Liver (tissue), 9 donors: ENCODE data around the gene BEGAIN. TPM values are rescaled to one million over a fixed set of nuclear protein-coding genes. Genes with fewer than 3 reads are reported as not detected.

Experiments used
- DNase-seq: peaks from one replicate; pipeline ENCODE4 v3.0.0-alpha.2; 2017; ENCODE audit warnings: low spot score
- H3K27ac ChIP-seq, 2 donors: one replicate each; pipeline ENCODE4 v1.7.0; 2013; ENCODE audit warnings: inconsistent platforms in 2 of 2, low read length in 2 of 2, control low read depth in 1 of 2, low read depth in 1 of 2, mild to moderate bottlenecking in 1 of 2
- H3K27me3 ChIP-seq, 4 donors: one replicate each; pipeline versions ENCODE4 v1.6.1 to v1.7.0; 2013; ENCODE audit warnings: low read length in 3 of 4, inconsistent platforms in 1 of 4, mild to moderate bottlenecking in 1 of 4, moderate library complexity in 1 of 4; ENCODE audit not compliant: control insufficient read depth in 4 of 4, insufficient read depth in 4 of 4
- H3K36me3 ChIP-seq, 4 donors: one replicate each; pipeline versions ENCODE4 v1.6.1 to v1.7.0; 2013; ENCODE audit warnings: low read length in 3 of 4, mild to moderate bottlenecking in 3 of 4, low read depth in 1 of 4, moderate library complexity in 1 of 4; ENCODE audit not compliant: control insufficient read depth in 4 of 4, insufficient read depth in 3 of 4
- H3K4me1 ChIP-seq, 4 donors: one replicate each; pipeline versions ENCODE4 v1.6.1 to v1.7.0; 2013; ENCODE audit warnings: low read length in 3 of 4, mild to moderate bottlenecking in 3 of 4, moderate library complexity in 1 of 4; ENCODE audit not compliant: control insufficient read depth in 4 of 4, insufficient read depth in 4 of 4
- H3K4me3 ChIP-seq, 3 donors: one replicate each; pipeline versions ENCODE4 v1.6.1 to v1.7.0; 2013; ENCODE audit warnings: low read length in 3 of 3, control low read depth in 1 of 3, low read depth in 1 of 3, mild to moderate bottlenecking in 1 of 3
- H3K9ac ChIP-seq, 2 donors: one replicate each; pipeline ENCODE4 v1.7.0; 2013; ENCODE audit warnings: low read length in 2 of 2, mild to moderate bottlenecking in 2 of 2, moderate library complexity in 2 of 2, control low read depth in 1 of 2, low read depth in 1 of 2
- H3K9me3 ChIP-seq, 4 donors: one replicate each; pipeline versions ENCODE4 v1.6.1 to v1.7.0; 2013; ENCODE audit warnings: low read length in 3 of 4; ENCODE audit not compliant: control insufficient read depth in 4 of 4
- EGR1 ChIP-seq, 2 donors: IDR thresholded peaks; 2 replicates each; pipeline ENCODE4 v1.6.1; 2016 to 2018; ENCODE audit warnings: antibody characterized with exemption in 2 of 2, low read depth in 2 of 2
- FOXA1 ChIP-seq: IDR thresholded peaks from 2 replicates; pipeline ENCODE4 v1.6.1; 2016; ENCODE audit warnings: antibody characterized with exemption
- FOXA2 ChIP-seq: IDR thresholded peaks from 2 replicates; pipeline ENCODE4 v1.6.1; 2016; ENCODE audit warnings: antibody characterized with exemption
- GABPA ChIP-seq, 2 donors: IDR thresholded peaks in 1 of 2; conservative IDR thresholded peaks in 1 of 2; 2 replicates each; pipeline ENCODE4 v1.6.1; 2016; ENCODE audit warnings: antibody characterized with exemption in 2 of 2, mild to moderate bottlenecking in 1 of 2, moderate library complexity in 1 of 2
- HNF4A ChIP-seq, 2 donors: conservative IDR thresholded peaks; 2 replicates each; pipeline ENCODE4 v1.6.1; 2016; ENCODE audit warnings: antibody characterized with exemption in 2 of 2, mild to moderate bottlenecking in 2 of 2
- HNF4G ChIP-seq: IDR thresholded peaks from 2 replicates; pipeline ENCODE4 v1.6.1; 2016; ENCODE audit warnings: antibody characterized with exemption
- JUND ChIP-seq, 2 donors: IDR thresholded peaks; 2 replicates each; pipeline ENCODE4 v1.6.1; 2016; ENCODE audit warnings: antibody characterized with exemption in 2 of 2
- NR2F2 ChIP-seq: IDR thresholded peaks from 2 replicates; pipeline ENCODE4 v1.6.1; 2016; ENCODE audit warnings: antibody characterized with exemption
- RAD21 ChIP-seq, 2 donors: IDR thresholded peaks; 2 replicates each; pipeline ENCODE4 v1.6.1; 2016; ENCODE audit warnings: antibody characterized with exemption in 2 of 2, mild to moderate bottlenecking in 2 of 2
- RXRA ChIP-seq, 2 donors: IDR thresholded peaks; 2 replicates each; pipeline ENCODE4 v1.6.1; 2017 to 2018; ENCODE audit warnings: antibody characterized with exemption in 2 of 2, mild to moderate bottlenecking in 1 of 2
- YY1 ChIP-seq: IDR thresholded peaks from 2 replicates; pipeline ENCODE4 v1.6.1; 2016; ENCODE audit warnings: antibody characterized with exemption, mild to moderate bottlenecking
- WGBS: extraction: QIAGEN DNeasy Blood & Tissue Kit; methylation state at CpG from one replicate; pipeline ENCODE4 v1.1.7; 2013; 5-methylcytosine and 5-hydroxymethylcytosine counted together
- polyA plus RNA-seq, 2 donors: library from polyadenylated mRNA; stranded (reverse) in 1 of 2; unstranded in 1 of 2; fragments of 200-250 nt in 1 of 2; fragments of >200 nt in 1 of 2; fragmentation: Nextera tagmentation in 1 of 2; extraction: Ambion mirVana in 1 of 2; gene quantifications; one replicate each; pipeline versions ENCODE4 v1.2.1 to v1.2.3, GENCODE V29; 2013 to 2015
- total RNA-seq, 2 donors: library from RNA; depleted of rRNA; stranded (reverse); fragments of >200 nt; gene quantifications; one replicate each; pipeline ENCODE4 v1.2.3, GENCODE V29; 2014
- TF ChIP-seq, protein P1 (sequence below): IDR thresholded peaks from 2 replicates; pipeline ENCODE4 v1.6.1; 2016; ENCODE audit warnings: antibody characterized with exemption
- TF ChIP-seq, protein P2 (sequence below): IDR thresholded peaks from 2 replicates; pipeline ENCODE4 v1.6.1; 2016; ENCODE audit warnings: antibody characterized with exemption
- TF ChIP-seq, protein P3 (sequence below): IDR thresholded peaks from 2 replicates; pipeline ENCODE4 v1.6.1; 2016; ENCODE audit warnings: antibody characterized with exemption
- TF ChIP-seq, protein P4 (sequence below): fragments of 150-350 bp; IDR thresholded peaks from 2 replicates; pipeline ENCODE4 v1.5.1; 2017; ENCODE audit warnings: improper control_type of control experiment, low read depth, low read length; ENCODE audit not compliant: missing input control
- TF ChIP-seq, protein P5 (sequence below): IDR thresholded peaks from 2 replicates; pipeline ENCODE4 v1.6.1; 2016; ENCODE audit warnings: antibody characterized with exemption, mild to moderate bottlenecking
- donor health status: healthy.
- donor health status: healthy.
- donor health status: healthy.
- donor health status: healthy.
- donor health status: healthy.

BEGAIN gene
- total and polyA plus RNA-seq, 4 donors: 0.11 to 1.9 (median 0.29) TPM

DNA sequence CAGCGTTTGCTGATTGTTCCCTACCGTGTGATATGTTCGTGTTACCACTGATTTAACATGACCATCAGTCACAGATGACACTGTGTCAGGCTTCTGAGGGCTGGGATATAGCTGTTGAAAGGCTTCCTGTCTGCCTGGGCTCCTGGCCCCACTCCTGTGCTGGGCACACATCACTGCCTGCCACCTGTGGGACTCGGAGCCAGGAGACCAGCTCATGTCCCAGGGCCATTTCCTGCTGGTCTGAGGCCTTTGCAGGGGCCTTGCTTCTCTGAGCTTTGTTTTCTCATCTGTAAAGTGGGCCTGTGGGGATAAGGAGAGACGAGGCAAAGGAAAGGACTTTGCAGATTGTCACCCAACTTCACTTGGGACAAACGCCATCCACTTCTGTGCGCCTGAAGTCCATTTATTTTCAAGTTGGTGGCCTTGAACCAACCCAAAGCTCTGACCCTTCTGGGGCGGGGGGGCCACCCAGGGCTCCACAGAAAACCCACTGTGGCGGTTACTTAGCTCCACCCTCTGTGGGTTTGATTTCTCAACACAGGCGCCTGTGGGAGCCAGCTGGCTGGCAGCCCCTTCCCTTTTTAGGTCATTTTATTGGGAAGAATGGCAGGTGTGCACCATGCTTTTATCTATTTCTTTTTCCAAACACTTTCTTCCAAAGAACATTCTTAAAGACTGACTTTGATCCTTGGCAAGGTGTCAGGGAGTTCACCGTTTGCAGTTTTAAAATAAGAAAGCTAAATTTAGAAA, 54.1 kb downstream of the BEGAIN start:
- WGBS: 60% methylated on average over 11 of the region's 11 CpGs
- Histone ChIP-seq H3K4me1 (peaks cover 12 to 24% (median 21%) of the 10 kb centered on the region in 4 donors), H3K27ac (peak overlapping the region in 1 of 2 donors; percentile 59), H3K4me3 (no peak overlapping the region), H3K9ac (no peak overlapping the region), H3K9me3 (no peaks in the 10 kb centered on the region), H3K27me3 (no peaks in the 10 kb centered on the region), H3K36me3 (peaks cover 0 to 3% (median 0%) of the 10 kb centered on the region in 4 donors)
- TF ChIP-seq HNF4G (no peak), HNF4A (conservative IDR thresholded peaks at IDR 0.05) (peak in 1 of 2 donors; percentile 47)
- DNase-seq: no peak

DNA sequence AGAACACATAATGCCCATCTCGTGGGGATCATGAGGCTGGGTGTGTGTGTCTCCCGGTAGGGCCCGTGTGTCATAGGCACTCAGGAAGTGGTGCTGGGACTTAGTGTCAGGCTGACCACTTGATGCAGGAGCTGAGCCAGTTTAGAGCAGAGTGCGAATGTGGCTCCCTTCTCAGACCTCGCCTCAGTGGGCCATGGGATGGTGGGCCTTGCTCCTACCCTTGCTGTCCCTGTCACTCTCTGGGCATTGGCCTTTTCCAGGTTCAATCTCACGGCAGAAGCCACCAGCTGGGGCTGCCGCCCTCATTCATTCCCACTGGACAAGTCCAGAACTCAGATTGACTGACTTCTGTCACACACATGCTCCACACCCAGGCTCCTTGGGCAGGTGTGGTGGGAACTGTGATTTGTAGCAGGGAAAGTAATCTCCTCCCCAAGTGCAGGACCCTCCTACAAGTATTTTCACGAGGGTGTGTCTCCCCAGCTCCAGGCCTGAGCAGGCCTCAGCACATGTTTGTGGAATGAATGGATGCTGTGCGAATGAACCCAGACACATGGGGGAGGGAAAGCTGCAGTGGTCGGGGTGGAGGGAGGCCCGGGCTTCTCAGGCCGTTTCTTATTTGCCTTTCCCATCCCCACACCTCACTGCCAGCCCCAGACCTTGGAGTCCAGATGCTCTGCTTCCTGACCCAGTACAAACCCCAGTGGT, 54.9 kb downstream of the BEGAIN start:
- no peak for DNase-seq
- no peaks in the 10 kb centered on the region for H3K9me3 ChIP-seq
- no peak overlapping the region for H3K27ac ChIP-seq
- no peak overlapping the region for H3K4me3 ChIP-seq
- peaks cover 0 to 3% (median under 1%) of the 10 kb centered on the region in 4 donors for H3K36me3 ChIP-seq
- WGBS: 87% methylated on average over 12 of the region's 12 CpGs
- no peaks in the 10 kb centered on the region for H3K27me3 ChIP-seq
- H3K4me1 ChIP-seq: peaks cover 12 to 24% (median 21%) of the 10 kb centered on the region in 4 donors
- no peak overlapping the region for H3K9ac ChIP-seq
- TF ChIP-seq RAD21 (IDR thresholded peaks at IDR 0.05) (no peak), FOXA1 (no peak)

DNA sequence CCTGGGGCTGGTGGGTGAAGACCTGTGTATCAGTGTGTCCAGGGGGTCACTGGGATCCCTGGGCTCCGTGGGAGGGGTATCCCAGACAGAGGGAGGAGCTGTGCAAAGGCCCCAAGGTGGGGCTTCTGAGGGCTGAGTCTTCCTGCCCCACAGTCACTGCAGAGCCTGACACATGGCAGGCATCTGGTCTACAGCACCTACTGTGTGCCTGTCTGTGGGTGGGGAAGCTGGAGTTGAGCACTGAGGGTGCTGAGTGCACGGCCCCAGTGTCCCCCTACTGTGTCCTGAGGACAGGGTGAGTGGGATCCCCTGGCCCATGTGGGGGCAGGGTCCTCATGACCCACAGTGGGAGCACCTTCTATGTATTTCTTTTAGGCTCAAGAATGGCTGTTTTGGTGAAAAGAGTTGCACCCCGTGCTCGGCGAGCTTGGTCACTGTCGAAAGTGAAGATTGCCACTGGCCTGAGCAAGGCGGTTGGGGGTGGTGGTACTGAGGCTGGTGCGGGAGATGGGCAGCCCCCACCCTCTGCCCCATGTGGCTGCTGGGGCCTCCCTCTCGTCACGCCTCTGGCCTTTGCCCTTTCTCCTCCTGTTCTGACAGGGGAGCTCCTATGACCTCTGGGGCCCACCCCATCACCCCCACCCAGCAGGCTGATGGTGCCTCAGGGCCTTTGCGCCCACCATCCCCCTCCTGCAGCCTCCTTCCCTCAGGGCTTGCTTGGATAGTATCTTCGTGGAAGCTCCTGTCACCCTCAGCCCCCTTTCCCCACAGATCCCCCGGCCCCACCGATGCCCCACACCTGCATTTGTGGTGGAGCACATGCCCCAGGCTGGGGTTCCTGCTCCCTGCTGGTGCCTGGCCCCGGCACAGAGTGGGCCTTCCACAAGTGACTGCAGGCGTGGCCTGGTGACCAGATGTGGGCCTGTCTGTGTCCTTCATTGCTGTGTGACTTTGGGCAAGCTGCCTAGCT, 55.8 kb downstream of the BEGAIN start:
- Histone ChIP-seq H3K9ac (no peak overlapping the region), H3K9me3 (no peaks in the 10 kb centered on the region), H3K4me3 (no peak overlapping the region), H3K4me1 (peaks cover 12 to 24% (median 21%) of the 10 kb centered on the region in 4 donors), H3K36me3 (peaks cover 0 to 9% (median 5%) of the 10 kb centered on the region in 4 donors), H3K27ac (no peak overlapping the region), H3K27me3 (no peaks in the 10 kb centered on the region)
- WGBS: 96% methylated on average over 16 of the region's 16 CpGs
- no peak for DNase-seq
- TF ChIP-seq, protein P1, sequence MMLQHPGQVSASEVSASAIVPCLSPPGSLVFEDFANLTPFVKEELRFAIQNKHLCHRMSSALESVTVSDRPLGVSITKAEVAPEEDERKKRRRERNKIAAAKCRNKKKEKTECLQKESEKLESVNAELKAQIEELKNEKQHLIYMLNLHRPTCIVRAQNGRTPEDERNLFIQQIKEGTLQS: no peak
- TF ChIP-seq, protein P2, sequence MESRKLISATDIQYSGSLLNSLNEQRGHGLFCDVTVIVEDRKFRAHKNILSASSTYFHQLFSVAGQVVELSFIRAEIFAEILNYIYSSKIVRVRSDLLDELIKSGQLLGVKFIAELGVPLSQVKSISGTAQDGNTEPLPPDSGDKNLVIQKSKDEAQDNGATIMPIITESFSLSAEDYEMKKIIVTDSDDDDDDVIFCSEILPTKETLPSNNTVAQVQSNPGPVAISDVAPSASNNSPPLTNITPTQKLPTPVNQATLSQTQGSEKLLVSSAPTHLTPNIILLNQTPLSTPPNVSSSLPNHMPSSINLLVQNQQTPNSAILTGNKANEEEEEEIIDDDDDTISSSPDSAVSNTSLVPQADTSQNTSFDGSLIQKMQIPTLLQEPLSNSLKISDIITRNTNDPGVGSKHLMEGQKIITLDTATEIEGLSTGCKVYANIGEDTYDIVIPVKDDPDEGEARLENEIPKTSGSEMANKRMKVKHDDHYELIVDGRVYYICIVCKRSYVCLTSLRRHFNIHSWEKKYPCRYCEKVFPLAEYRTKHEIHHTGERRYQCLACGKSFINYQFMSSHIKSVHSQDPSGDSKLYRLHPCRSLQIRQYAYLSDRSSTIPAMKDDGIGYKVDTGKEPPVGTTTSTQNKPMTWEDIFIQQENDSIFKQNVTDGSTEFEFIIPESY: no peak
- TF ChIP-seq RAD21 (IDR thresholded peaks at IDR 0.05): no peak
- TF ChIP-seq RXRA (IDR thresholded peaks at IDR 0.05): no peak
- no peak for TF ChIP-seq FOXA1
- TF ChIP-seq FOXA2: no peak
- TF ChIP-seq HNF4G: no peak
- no peak for TF ChIP-seq HNF4A (conservative IDR thresholded peaks at IDR 0.05)
- no peak for TF ChIP-seq YY1
- TF ChIP-seq, protein P3, sequence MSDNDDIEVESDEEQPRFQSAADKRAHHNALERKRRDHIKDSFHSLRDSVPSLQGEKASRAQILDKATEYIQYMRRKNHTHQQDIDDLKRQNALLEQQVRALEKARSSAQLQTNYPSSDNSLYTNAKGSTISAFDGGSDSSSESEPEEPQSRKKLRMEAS: no peak
- TF ChIP-seq, protein P4, sequence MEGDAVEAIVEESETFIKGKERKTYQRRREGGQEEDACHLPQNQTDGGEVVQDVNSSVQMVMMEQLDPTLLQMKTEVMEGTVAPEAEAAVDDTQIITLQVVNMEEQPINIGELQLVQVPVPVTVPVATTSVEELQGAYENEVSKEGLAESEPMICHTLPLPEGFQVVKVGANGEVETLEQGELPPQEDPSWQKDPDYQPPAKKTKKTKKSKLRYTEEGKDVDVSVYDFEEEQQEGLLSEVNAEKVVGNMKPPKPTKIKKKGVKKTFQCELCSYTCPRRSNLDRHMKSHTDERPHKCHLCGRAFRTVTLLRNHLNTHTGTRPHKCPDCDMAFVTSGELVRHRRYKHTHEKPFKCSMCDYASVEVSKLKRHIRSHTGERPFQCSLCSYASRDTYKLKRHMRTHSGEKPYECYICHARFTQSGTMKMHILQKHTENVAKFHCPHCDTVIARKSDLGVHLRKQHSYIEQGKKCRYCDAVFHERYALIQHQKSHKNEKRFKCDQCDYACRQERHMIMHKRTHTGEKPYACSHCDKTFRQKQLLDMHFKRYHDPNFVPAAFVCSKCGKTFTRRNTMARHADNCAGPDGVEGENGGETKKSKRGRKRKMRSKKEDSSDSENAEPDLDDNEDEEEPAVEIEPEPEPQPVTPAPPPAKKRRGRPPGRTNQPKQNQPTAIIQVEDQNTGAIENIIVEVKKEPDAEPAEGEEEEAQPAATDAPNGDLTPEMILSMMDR: no peak
- TF ChIP-seq, protein P5, sequence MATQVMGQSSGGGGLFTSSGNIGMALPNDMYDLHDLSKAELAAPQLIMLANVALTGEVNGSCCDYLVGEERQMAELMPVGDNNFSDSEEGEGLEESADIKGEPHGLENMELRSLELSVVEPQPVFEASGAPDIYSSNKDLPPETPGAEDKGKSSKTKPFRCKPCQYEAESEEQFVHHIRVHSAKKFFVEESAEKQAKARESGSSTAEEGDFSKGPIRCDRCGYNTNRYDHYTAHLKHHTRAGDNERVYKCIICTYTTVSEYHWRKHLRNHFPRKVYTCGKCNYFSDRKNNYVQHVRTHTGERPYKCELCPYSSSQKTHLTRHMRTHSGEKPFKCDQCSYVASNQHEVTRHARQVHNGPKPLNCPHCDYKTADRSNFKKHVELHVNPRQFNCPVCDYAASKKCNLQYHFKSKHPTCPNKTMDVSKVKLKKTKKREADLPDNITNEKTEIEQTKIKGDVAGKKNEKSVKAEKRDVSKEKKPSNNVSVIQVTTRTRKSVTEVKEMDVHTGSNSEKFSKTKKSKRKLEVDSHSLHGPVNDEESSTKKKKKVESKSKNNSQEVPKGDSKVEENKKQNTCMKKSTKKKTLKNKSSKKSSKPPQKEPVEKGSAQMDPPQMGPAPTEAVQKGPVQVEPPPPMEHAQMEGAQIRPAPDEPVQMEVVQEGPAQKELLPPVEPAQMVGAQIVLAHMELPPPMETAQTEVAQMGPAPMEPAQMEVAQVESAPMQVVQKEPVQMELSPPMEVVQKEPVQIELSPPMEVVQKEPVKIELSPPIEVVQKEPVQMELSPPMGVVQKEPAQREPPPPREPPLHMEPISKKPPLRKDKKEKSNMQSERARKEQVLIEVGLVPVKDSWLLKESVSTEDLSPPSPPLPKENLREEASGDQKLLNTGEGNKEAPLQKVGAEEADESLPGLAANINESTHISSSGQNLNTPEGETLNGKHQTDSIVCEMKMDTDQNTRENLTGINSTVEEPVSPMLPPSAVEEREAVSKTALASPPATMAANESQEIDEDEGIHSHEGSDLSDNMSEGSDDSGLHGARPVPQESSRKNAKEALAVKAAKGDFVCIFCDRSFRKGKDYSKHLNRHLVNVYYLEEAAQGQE: no peak
- no peak for TF ChIP-seq NR2F2
- TF ChIP-seq EGR1 (IDR thresholded peaks at IDR 0.05; ENCODE audit: low read depth in 2 of 2): no peak
- TF ChIP-seq GABPA (IDR thresholded peaks at IDR 0.05 in 1 of 2, conservative IDR thresholded peaks at IDR 0.05 in 1 of 2): no peak
- no peak for TF ChIP-seq JUND (IDR thresholded peaks at IDR 0.05)
